Smooth muscle cell (in vitro differentiated cells): ENCODE results near the gene CD14. TPM values are rescaled to one million over a fixed set of nuclear protein-coding genes. Genes with fewer than 3 reads are reported as not detected.
"Not testable (repeated sequence)": the region's sequence is repeated elsewhere in the genome, so short reads cannot be mapped to it uniquely, and the experiment has no call there.

ENCODE experiments used
- DNase-seq: peaks from one replicate; lab custom pipeline; 2025; ENCODE audit not compliant: unreplicated experiment; lab: John Stamatoyannopoulos, UW
- H2AFZ ChIP-seq: fragments of 200-600 bp; sonication (generic); 2 replicates; pipeline ENCODE4 v1.6.0; 2016; ENCODE audit warnings: antibody characterized with exemption, low read depth, mild to moderate bottlenecking
- H3F3A ChIP-seq: fragments of 200-600 bp; sonication (generic); 2 replicates; pipeline ENCODE4 v1.6.0; 2017; ENCODE audit warnings: antibody characterized with exemption, low read depth
- H3K27ac ChIP-seq: fragments of 200-600 bp; sonication (generic); 2 replicates; pipeline ENCODE4 v1.5.1; 2016; ENCODE audit warnings: low read depth, mild to moderate bottlenecking
- H3K27me3 ChIP-seq: fragments of 200-600 bp; sonication (generic); 2 replicates; pipeline ENCODE4 v1.6.1; 2016; ENCODE audit warnings: low read depth, mild to moderate bottlenecking
- H3K36me3 ChIP-seq: fragments of 200-600 bp; sonication (generic); 2 replicates; pipeline ENCODE4 v1.5.1; 2016; ENCODE audit warnings: low read depth
- H3K4me1 ChIP-seq: fragments of 200-600 bp; sonication (generic); 2 replicates; pipeline ENCODE4 v1.5.1; 2016; ENCODE audit warnings: low read depth
- H3K4me2 ChIP-seq: fragments of 200-600 bp; sonication (generic); 2 replicates; pipeline ENCODE4 v1.6.0; 2016; ENCODE audit warnings: mild to moderate bottlenecking
- H3K4me3 ChIP-seq: fragments of 200-600 bp; sonication (generic); 2 replicates; pipeline ENCODE4 v1.5.1; 2016; ENCODE audit warnings: mild to moderate bottlenecking
- H3K79me2 ChIP-seq: fragments of 200-600 bp; sonication (generic); 2 replicates; pipeline ENCODE4 v1.6.0; 2016; ENCODE audit warnings: low read depth, mild to moderate bottlenecking
- H3K9ac ChIP-seq: fragments of 200-600 bp; sonication (generic); 2 replicates; pipeline ENCODE4 v1.6.0; 2016; ENCODE audit warnings: low read depth
- H3K9me3 ChIP-seq: fragments of 200-600 bp; sonication (generic); replicated peaks from 2 replicates; pipeline ENCODE4 v1.5.1; 2016; ENCODE audit warnings: low read depth
- H4K20me1 ChIP-seq: fragments of 200-600 bp; sonication (generic); 2 replicates; pipeline ENCODE4 v1.6.0; 2016; ENCODE audit warnings: low read depth
- CTCF ChIP-seq: fragments of 200-600 bp; sonication (generic); IDR thresholded peaks from 2 replicates; pipeline ENCODE4 v1.5.1; 2017; ENCODE audit warnings: borderline replicate concordance, mild to moderate bottlenecking, antibody characterized with exemption; ENCODE audit not compliant: insufficient read depth, poor library complexity, severe bottlenecking
- WGBS: methylation state at CpG from one replicate; pipeline ENCODE4 v1.1.7; 2016; ENCODE audit warnings: low lambda C conversion rate; 5-methylcytosine and 5-hydroxymethylcytosine counted together
- polyA plus RNA-seq: library from polyadenylated mRNA; unstranded; fragments of >200 nt; fragmentation: Nextera tagmentation; extraction: Ambion mirVana; gene quantifications from 2 replicates; pipeline ENCODE4 v1.2.1, GENCODE V29; 2016
- total RNA-seq: library from RNA; depleted of rRNA; stranded (reverse); fragments of >200 nt; gene quantifications from 2 replicates; pipeline ENCODE4 v1.2.3, GENCODE V29; 2014

CD14 gene
- total and polyA plus RNA-seq, 2 experiments from 2014 or later = 0.54 to 0.69 TPM

GRCh38 chr5:140671472-140672125, 38.6 kb upstream of the CD14 start:
- Histone ChIP-seq H3K27me3 (no peaks in the 10 kb centered on the region), H3K9me3 (no peaks in the 10 kb centered on the region), H3K4me2 (no peak overlapping the region), H4K20me1 (peaks cover 3% of the 10 kb centered on the region), H3K27ac (no peak overlapping the region), H3K4me1 (peaks cover under 1% of the 10 kb centered on the region), H2AFZ (no peak overlapping the region), H3F3A (peaks cover 12% of the 10 kb centered on the region), H3K79me2 (peaks cover 12% of the 10 kb centered on the region), H3K9ac (no peak overlapping the region), H3K36me3 (peaks cover 5% of the 10 kb centered on the region), H3K4me3 (no peak overlapping the region)
- 97% methylated on average over 6 of the region's 7 CpGs for WGBS
- DNase-seq = no peak
- no peak for TF ChIP-seq CTCF

GRCh38 chr5:140671035-140671434, 38.1 kb upstream of the CD14 start:
- not testable (repeated sequence) for H3K27ac ChIP-seq, H2AFZ ChIP-seq, H3K4me2 ChIP-seq, H3K36me3 ChIP-seq, H3K27me3 ChIP-seq, H3K4me3 ChIP-seq, H4K20me1 ChIP-seq, H3K9ac ChIP-seq, H3K9me3 ChIP-seq, DNase-seq, H3K4me1 ChIP-seq
- Histone ChIP-seq H3F3A (peaks cover 12% of the 10 kb centered on the region), H3K79me2 (peaks cover 17% of the 10 kb centered on the region)
- WGBS = 88% methylated on average over 2 of the region's 4 CpGs

- peaks cover 6% of the 10 kb centered on the region for H4K20me1 ChIP-seq
- H3K9me3 ChIP-seq = no peaks in the 10 kb centered on the region
- H3K4me2 ChIP-seq = peak within 1 kb of the TSS; percentile 85
- H3K9ac ChIP-seq = peak within 1 kb of the TSS; percentile 66
- TF ChIP-seq CTCF = no peak
- peak within 1 kb of the TSS; percentile 81 for H3K27ac ChIP-seq
- H2AFZ ChIP-seq = peak within 1 kb of the TSS; percentile 53
- H3K4me3 ChIP-seq = peak within 1 kb of the TSS; percentile 82
- peaks cover 4% of the 10 kb centered on the region for H3K4me1 ChIP-seq
- no peaks in the 10 kb centered on the region for H3K27me3 ChIP-seq
- peaks cover 29% of the 10 kb centered on the region for H3K79me2 ChIP-seq
- H3F3A ChIP-seq = peaks cover 10% of the 10 kb centered on the region
- under 1% methylated on average over 54 of the region's 54 CpGs for WGBS
- H3K36me3 ChIP-seq = peaks cover 9% of the 10 kb centered on the region
- DNase-seq = peak; percentile 86
Observed at GRCh38 chr5:140664359-140665119, 31.6 kb upstream of the CD14 start, which contains the start of gene WDR55. TSS of gene WDR55 (plus strand) at chr5:140664904. CDS start at chr5:140664913, 9 bp downstream.

GRCh38 chr5:140664030-140664358, 31.0 kb upstream of the CD14 start:
- H3K9ac ChIP-seq = peak overlapping the region; percentile 46
- WGBS = 37% methylated on average over 18 of the region's 18 CpGs
- H3K4me2 ChIP-seq = peak overlapping the region; percentile 85
- H3K9me3 ChIP-seq = no peaks in the 10 kb centered on the region
- H2AFZ ChIP-seq = no peak overlapping the region
- peaks cover 29% of the 10 kb centered on the region for H3K79me2 ChIP-seq
- H3K36me3 ChIP-seq = peaks cover 9% of the 10 kb centered on the region
- peaks cover 6% of the 10 kb centered on the region for H4K20me1 ChIP-seq
- peak overlapping the region; percentile 82 for H3K4me3 ChIP-seq
- peak overlapping the region; percentile 81 for H3K27ac ChIP-seq
- peaks cover 10% of the 10 kb centered on the region for H3F3A ChIP-seq
- no peak for TF ChIP-seq CTCF
- H3K4me1 ChIP-seq = peaks cover 4% of the 10 kb centered on the region
- no peaks in the 10 kb centered on the region for H3K27me3 ChIP-seq
- no peak for DNase-seq

- DNase-seq, H3K9ac ChIP-seq, H3F3A ChIP-seq, H2AFZ ChIP-seq, H4K20me1 ChIP-seq, H3K4me3 ChIP-seq, H3K27ac ChIP-seq, H3K4me1 ChIP-seq, H3K79me2 ChIP-seq, H3K9me3 ChIP-seq, H3K27me3 ChIP-seq, H3K4me2 ChIP-seq: not testable (repeated sequence)
- 92% methylated on average over 6 of the region's 6 CpGs for WGBS
- H3K36me3 ChIP-seq = peaks cover 17% of the 10 kb centered on the region
Observed at GRCh38 chr5:140660371-140660770, 27.4 kb upstream of the CD14 start.
